GM23248 (cell line): ENCODE measurements around the gene RABIF.
"Not testable (repeated sequence)": the region's sequence is repeated elsewhere in the genome, so short reads cannot be mapped to it uniquely, and the experiment has no call there.

Experiments used
- EZH2 ChIP-seq: fragments of 200-600 bp; sonication (generic); IDR thresholded peaks from 2 replicates; pipeline ENCODE4 v1.6.1; 2018; ENCODE audit warnings: antibody characterized with exemption, mild to moderate bottlenecking; ENCODE audit not compliant: insufficient read depth, poor library complexity, severe bottlenecking
- EZH2phosphoT487 ChIP-seq: fragments of 200-600 bp; sonication (generic); IDR thresholded peaks from 2 replicates; pipeline ENCODE4 v1.6.1; 2018; ENCODE audit warnings: antibody characterized with exemption, moderate library complexity, mild to moderate bottlenecking, low read depth; ENCODE audit not compliant: insufficient read depth

DNA sequence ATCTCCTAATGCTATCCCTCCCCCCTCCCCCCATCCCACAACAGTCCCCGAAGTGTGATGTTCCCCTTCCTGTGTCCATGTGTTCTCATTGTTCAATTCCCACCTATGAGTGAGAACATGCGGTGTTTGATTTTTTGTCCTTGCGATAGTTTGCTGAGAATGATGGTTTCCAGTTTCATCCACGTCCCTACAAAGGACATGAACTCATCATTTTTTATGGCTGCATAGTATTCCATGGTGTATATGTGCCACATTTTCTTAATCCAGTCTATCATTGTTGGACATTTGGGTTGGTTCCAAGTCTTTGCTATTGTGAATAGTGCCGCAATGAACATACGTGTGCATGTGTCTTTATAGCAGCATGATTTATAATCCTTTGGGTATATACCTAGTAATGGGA, 47.5 kb upstream of the RABIF start:
- TF ChIP-seq EZH2, EZH2phosphoT487: not testable (repeated sequence)
